Measurements from ENCODE around the gene IFNL4.
"Not testable (repeated sequence)": the region's sequence is repeated elsewhere in the genome, so short reads cannot be mapped to it uniquely, and the experiment has no call there.

IFNL4 gene

GRCh38 chr19:39251846-39252245 is 3.2 kb upstream of the IFNL4 start:
- no peak for TF ChIP-seq CTCF (IDR thresholded peaks at IDR 0.05)

GRCh38 chr19:39251081-39251480 is 2.4 kb upstream of the IFNL4 start:
- no peak for TF ChIP-seq CTCF (IDR thresholded peaks at IDR 0.05)

GRCh38 chr19:39247701-39248664 is 673 bp downstream of the IFNL4 start:
- TF ChIP-seq CTCF (IDR thresholded peaks at IDR 0.05) = no peak

GRCh38 chr19:39246951-39247669 is 1.5 kb downstream of the IFNL4 start:
- no peak for TF ChIP-seq CTCF (IDR thresholded peaks at IDR 0.05)

- not testable (repeated sequence) for TF ChIP-seq CTCF (IDR thresholded peaks at IDR 0.05)
Observed at GRCh38 chr19:39244410-39245100, 4.1 kb downstream of the IFNL4 start, which contains the start of gene IFNL3. Gene IFNL3, minus strand, starts transcription at chr19:39245006. Its CDS starts 39 bp downstream, at chr19:39244967.

- no peak for TF ChIP-seq CTCF (IDR thresholded peaks at IDR 0.05)
Observed at GRCh38 chr19:39240421-39240820, 8.2 kb downstream of the IFNL4 start.

GRCh38 chr19:39238944-39239343 is 9.7 kb downstream of the IFNL4 start:
- TF ChIP-seq CTCF (IDR thresholded peaks at IDR 0.05) = no peak

All from LNCAP (cell line).